OCI-LY7 (cell line): Measurements from ENCODE around the gene CYP2W1.

Experiments used
- EZH2phosphoT487 ChIP-seq: fragments of 200-600 bp; sonication (generic); IDR thresholded peaks from 2 replicates; pipeline ENCODE4 v1.6.1; 2018; ENCODE audit warnings: low read depth, borderline replicate concordance, mild to moderate bottlenecking, mixed run types, antibody characterized with exemption, low read length, moderate library complexity, mixed read lengths
- TF ChIP-seq, protein P1 (sequence below): fragments of 200-600 bp; sonication (generic); conservative IDR thresholded peaks from 2 replicates; pipeline ENCODE4 v1.5.1; 2014; ENCODE audit warnings: mild to moderate bottlenecking, antibody characterized with exemption, low read length, moderate library complexity, mixed read lengths

- TF ChIP-seq, protein P1, sequence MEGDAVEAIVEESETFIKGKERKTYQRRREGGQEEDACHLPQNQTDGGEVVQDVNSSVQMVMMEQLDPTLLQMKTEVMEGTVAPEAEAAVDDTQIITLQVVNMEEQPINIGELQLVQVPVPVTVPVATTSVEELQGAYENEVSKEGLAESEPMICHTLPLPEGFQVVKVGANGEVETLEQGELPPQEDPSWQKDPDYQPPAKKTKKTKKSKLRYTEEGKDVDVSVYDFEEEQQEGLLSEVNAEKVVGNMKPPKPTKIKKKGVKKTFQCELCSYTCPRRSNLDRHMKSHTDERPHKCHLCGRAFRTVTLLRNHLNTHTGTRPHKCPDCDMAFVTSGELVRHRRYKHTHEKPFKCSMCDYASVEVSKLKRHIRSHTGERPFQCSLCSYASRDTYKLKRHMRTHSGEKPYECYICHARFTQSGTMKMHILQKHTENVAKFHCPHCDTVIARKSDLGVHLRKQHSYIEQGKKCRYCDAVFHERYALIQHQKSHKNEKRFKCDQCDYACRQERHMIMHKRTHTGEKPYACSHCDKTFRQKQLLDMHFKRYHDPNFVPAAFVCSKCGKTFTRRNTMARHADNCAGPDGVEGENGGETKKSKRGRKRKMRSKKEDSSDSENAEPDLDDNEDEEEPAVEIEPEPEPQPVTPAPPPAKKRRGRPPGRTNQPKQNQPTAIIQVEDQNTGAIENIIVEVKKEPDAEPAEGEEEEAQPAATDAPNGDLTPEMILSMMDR, result no peak
- no peak for TF ChIP-seq EZH2phosphoT487
Observed at GRCh38 chr7:1026721-1027161, 43.8 kb downstream of the CYP2W1 start.
